Natural killer cell treated with Interleukin-12 subunit alpha and Interleukin-12 subunit beta and Interleukin-15 and Interleukin-18, amount 100 ng/mL, for 72 hours (primary cell): ENCODE measurements around the gene PA2G4. TPM values are rescaled to one million over a fixed set of nuclear protein-coding genes. Genes with fewer than 3 reads are reported as not detected.
"Not testable (repeated sequence)": the region's sequence is repeated elsewhere in the genome, so short reads cannot be mapped to it uniquely, and the experiment has no call there.

Experiments
- ATAC-seq, 2 donors: fragments of 150-1000 bp; cut with Tn5 transposase in 1 of 2; sonication (Bioruptor Pico), chemical (Tn5 transposase) in 1 of 2; 2 replicates each; pipeline ENCODE4 v1.10.0; 2021
- DNase-seq: peaks from one replicate; pipeline ENCODE4 v3.0.0; 2022; ENCODE audit warnings: low spot score
- H3K27ac Mint-ChIP-seq, 2 donors: 1 replicate in 1 of 2; 2 replicates in 1 of 2; pipeline ENCODE4 v1.8.0; 2022; ENCODE audit warnings: mixed read lengths in 2 of 2, mild to moderate bottlenecking in 1 of 2, moderate library complexity in 1 of 2
- H3K27me3 Mint-ChIP-seq, 2 donors: 1 replicate in 1 of 2; 2 replicates in 1 of 2; pipeline ENCODE4 v1.8.0; 2022; ENCODE audit warnings: mixed read lengths in 2 of 2
- H3K36me3 Mint-ChIP-seq: one replicate; pipeline ENCODE4 v1.8.0; 2022; ENCODE audit warnings: mixed read lengths
- H3K4me1 Mint-ChIP-seq, 2 donors: 1 replicate in 1 of 2; 2 replicates in 1 of 2; pipeline ENCODE4 v1.8.0; 2022; ENCODE audit warnings: low read depth in 2 of 2, mixed read lengths in 2 of 2, mild to moderate bottlenecking in 1 of 2
- H3K4me3 Mint-ChIP-seq: one replicate; pipeline ENCODE4 v1.8.0; 2022; ENCODE audit warnings: mixed read lengths
- H3K9me3 Mint-ChIP-seq: 2 replicates; pipeline ENCODE4 v1.8.0; 2022; ENCODE audit warnings: mixed read lengths
- total RNA-seq, 2 donors: library from RNA; stranded (reverse); gene quantifications; one replicate each; pipeline ENCODE4 v1.2.3, GENCODE V29; 2022

The PA2G4 gene
- total RNA-seq, 2 donors from 2014 or later, result 233 to 318 TPM

DNA sequence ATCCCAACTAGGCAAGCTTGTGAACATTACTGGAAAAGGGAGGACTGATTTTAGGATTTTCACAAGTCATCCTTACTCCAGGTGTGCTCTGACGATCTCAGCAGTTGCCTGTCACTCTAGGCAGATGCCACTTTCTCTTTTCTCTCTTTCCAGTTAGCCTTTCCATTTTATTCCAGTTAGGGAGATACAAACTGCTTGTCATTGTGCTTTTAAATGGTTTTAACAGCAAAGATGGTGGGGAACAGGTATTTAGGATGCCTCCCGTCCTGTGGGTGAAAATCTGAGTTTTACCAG, 1.2 kb downstream of the PA2G4 start:
- Mint-ChIP-seq H3K27me3 (no peaks in the 10 kb centered on the region), H3K4me3 (peak overlapping the region; percentile 97), H3K4me1 (peaks cover 46 to 54% of the 10 kb centered on the region in 2 donors), H3K36me3 (peaks cover 32% of the 10 kb centered on the region), H3K27ac (peak overlapping the region; percentile 86 to 98), H3K9me3 (no peaks in the 10 kb centered on the region)
- ATAC-seq, result no peak
- no peak for DNase-seq

DNA sequence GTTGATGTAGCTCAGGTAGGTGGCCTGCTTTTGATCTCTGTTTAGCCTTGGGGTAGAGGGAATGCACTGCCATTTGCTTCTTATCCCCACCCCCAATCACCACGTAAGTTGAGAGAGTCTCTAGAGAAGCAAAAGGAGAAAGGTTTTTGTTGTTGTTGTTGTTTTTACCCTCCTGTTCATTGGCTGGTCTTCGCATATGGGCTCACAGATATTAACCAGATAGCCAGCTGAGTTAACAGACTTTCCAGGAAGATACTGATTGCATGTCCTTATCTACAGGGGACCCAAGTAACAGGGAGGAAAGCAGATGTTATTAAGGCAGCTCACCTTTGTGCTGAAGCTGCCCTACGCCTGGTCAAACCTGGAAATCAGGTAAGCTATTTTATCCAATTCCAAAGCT, 2.9 kb downstream of the PA2G4 start:
- H3K4me3 Mint-ChIP-seq, result peak overlapping the region; percentile 97
- H3K4me1 Mint-ChIP-seq, result peaks cover 42 to 45% of the 10 kb centered on the region in 2 donors
- no peaks in the 10 kb centered on the region for H3K27me3 Mint-ChIP-seq

GRCh38 chr12:56110571-56110970, 6.2 kb downstream of the PA2G4 start:
- no peak for ATAC-seq
- Mint-ChIP-seq H3K27ac (no peak overlapping the region), H3K36me3 (peaks cover 46% of the 10 kb centered on the region), H3K9me3 (no peaks in the 10 kb centered on the region), H3K4me1 (peaks cover 12 to 24% of the 10 kb centered on the region in 2 donors), H3K4me3 (no peak overlapping the region), H3K27me3 (no peaks in the 10 kb centered on the region)
- DNase-seq, result peak; percentile 49

More for the DNA sequence above, 2.9 kb downstream of the PA2G4 start:
- peak overlapping the region; percentile 86 to 98 for H3K27ac Mint-ChIP-seq
- ATAC-seq, result no peak
- H3K9me3 Mint-ChIP-seq, result no peaks in the 10 kb centered on the region
- no peak for DNase-seq
- H3K36me3 Mint-ChIP-seq, result peaks cover 42% of the 10 kb centered on the region

DNA sequence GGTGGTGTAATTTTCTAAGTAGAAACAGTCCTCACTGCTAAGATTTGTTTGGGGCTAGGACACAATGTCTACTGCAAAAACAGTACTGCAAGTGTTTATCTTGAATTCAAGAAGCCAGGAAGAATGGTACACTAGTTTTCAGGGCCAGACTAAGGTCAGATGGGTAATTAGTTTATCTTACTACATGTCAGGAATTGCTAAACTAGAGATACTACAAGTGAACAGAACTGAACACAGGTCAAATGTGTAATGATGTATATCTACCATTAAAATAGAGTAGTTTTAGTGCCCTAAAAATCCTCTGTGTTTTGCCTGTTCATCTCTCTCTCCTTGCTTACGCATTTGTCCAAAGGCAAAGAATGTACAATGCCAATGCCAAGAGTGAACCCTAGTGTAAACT, 9.7 kb downstream of the PA2G4 start:
- DNase-seq (no peak), ATAC-seq (no peak)
- H3K36me3 Mint-ChIP-seq, result peaks cover 45% of the 10 kb centered on the region
- H3K27me3 Mint-ChIP-seq, result no peaks in the 10 kb centered on the region
- H3K9me3 Mint-ChIP-seq, result no peaks in the 10 kb centered on the region
- no peak overlapping the region for H3K4me3 Mint-ChIP-seq
- H3K27ac Mint-ChIP-seq, result peak overlapping the region; percentile 62 to 64
- H3K4me1 Mint-ChIP-seq, result peaks cover 16 to 29% of the 10 kb centered on the region in 2 donors

- Mint-ChIP-seq H3K27me3 (no peaks in the 10 kb centered on the region), H3K4me3 (peak overlapping the region; percentile 99), H3K36me3 (peaks cover 41% of the 10 kb centered on the region), H3K4me1 (peaks cover 22 to 36% of the 10 kb centered on the region in 2 donors), H3K27ac (peak overlapping the region; percentile 93 to 97), H3K9me3 (no peaks in the 10 kb centered on the region)
- ATAC-seq, result no peak
- no peak for DNase-seq
Observed at GRCh38 chr12:56115329-56115728, 11.0 kb downstream of the PA2G4 start.

- DNase-seq, result peak; percentile 93
- Mint-ChIP-seq H3K27me3 (no peaks in the 10 kb centered on the region), H3K9me3 (no peaks in the 10 kb centered on the region), H3K27ac (peak within 1 kb of the TSS; percentile 93 to 97), H3K36me3 (peaks cover 30% of the 10 kb centered on the region), H3K4me1 (peaks cover 22 to 36% of the 10 kb centered on the region in 2 donors), H3K4me3 (peak within 1 kb of the TSS; percentile 99)
- ATAC-seq, result peak; percentile 66 to 81
Observed at GRCh38 chr12:56116267-56117081, 12.1 kb downstream of the PA2G4 start, which contains the start of gene RPL41. RPL41 (plus strand) TSS chr12:56116633.

DNA sequence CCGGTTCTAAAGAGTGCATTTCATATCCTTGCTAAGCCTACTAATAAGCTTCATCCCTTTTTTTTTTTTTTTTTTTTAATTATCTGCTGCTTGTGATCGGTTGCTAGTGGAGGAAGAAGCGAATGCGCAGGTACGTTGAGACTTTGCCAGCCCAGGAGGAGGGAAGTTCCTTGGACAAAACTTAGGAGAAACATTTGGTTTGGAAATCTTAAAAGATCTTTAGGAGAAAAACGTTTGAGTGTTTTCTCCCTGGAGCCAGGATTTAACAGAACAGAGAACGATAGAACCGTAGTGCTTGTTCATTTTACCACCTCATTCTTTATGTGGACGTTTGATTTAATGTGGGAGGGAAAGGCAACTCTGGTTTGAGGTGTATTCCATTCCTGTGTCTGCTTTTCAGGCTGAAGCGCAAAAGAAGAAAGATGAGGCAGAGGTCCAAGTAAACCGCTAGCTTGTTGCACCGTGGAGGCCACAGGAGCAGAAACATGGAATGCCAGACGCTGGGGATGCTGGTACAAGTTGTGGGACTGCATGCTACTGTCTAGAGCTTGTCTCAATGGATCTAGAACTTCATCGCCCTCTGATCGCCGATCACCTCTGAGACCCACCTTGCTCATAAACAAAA, 12.8 kb downstream of the PA2G4 start:
- not testable (repeated sequence) for H3K27me3 Mint-ChIP-seq, H3K9me3 Mint-ChIP-seq, ATAC-seq, DNase-seq
- peak overlapping the region; percentile 99 for H3K4me3 Mint-ChIP-seq
- H3K27ac Mint-ChIP-seq, result peak overlapping the region; percentile 93 to 97
- H3K4me1 Mint-ChIP-seq, result peaks cover 22 to 36% of the 10 kb centered on the region in 2 donors
- peaks cover 30% of the 10 kb centered on the region for H3K36me3 Mint-ChIP-seq

- DNase-seq (peak; percentile 99), ATAC-seq (peak; percentile 93)
- Mint-ChIP-seq H3K4me3 (peak within 1 kb of the TSS; percentile 99), H3K4me1 (peaks cover 22 to 36% of the 10 kb centered on the region in 2 donors), H3K9me3 (no peaks in the 10 kb centered on the region), H3K27me3 (no peaks in the 10 kb centered on the region), H3K36me3 (peaks cover 29% of the 10 kb centered on the region), H3K27ac (peak within 1 kb of the TSS; percentile 93 to 97)
Observed at GRCh38 chr12:56117778-56118687, 13.7 kb downstream of the PA2G4 start, which contains the start of gene ZC3H10. ZC3H10 (plus strand) TSS chr12:56118266; CDS start chr12:56120563, 2,297 bp downstream.

DNA sequence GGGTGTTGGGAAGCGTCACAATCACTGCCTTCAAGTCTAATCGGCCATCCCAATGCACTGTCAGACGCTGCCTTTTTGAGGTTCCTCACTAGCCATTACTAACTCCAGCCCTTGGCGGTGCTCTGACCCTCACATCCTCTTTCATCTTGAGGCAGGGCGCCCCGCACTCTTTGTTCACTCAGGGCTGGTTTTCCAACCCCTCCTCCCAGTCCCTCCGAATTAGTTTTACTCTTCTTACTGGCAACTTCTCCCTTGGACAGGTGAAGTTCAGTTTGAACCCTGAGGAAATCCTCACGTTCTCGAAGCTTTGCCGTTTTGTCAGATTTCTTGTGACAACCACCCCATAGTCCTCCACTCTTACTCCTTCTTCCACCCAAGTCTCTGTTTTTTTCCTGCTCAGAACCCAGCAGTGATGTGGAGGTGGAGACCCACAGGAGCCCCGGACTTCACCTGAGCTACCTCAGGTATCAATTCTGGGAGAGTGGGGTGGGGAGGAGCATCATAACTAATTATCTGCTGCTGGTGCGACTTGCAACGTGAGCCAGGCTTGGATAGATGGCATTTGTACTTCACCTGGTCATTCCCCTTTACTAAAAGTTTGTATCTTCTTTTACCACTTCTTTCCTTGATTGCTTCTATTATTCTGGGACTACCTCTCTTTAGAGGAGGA, 14.5 kb downstream of the PA2G4 start:
- H3K27ac Mint-ChIP-seq, result peak overlapping the region; percentile 93 to 97
- no peaks in the 10 kb centered on the region for H3K9me3 Mint-ChIP-seq
- peaks cover 21% of the 10 kb centered on the region for H3K36me3 Mint-ChIP-seq
- ATAC-seq (no peak), DNase-seq (no peak)
- H3K27me3 Mint-ChIP-seq, result no peaks in the 10 kb centered on the region
- H3K4me1 Mint-ChIP-seq, result peaks cover 25 to 35% of the 10 kb centered on the region in 2 donors
- peak overlapping the region; percentile 99 for H3K4me3 Mint-ChIP-seq

GRCh38 chr12:56119361-56119796, 15.0 kb downstream of the PA2G4 start:
- Mint-ChIP-seq H3K27me3 (no peaks in the 10 kb centered on the region), H3K27ac (peak overlapping the region; percentile 93 to 97), H3K36me3 (peaks cover 17% of the 10 kb centered on the region), H3K4me1 (peaks cover 29 to 39% of the 10 kb centered on the region in 2 donors), H3K9me3 (no peaks in the 10 kb centered on the region), H3K4me3 (peak overlapping the region; percentile 99)
- no peak for ATAC-seq
- peak; percentile 74 for DNase-seq

GRCh38 chr12:56120158-56120846, 15.9 kb downstream of the PA2G4 start:
- Mint-ChIP-seq H3K4me1 (peaks cover 32 to 40% of the 10 kb centered on the region in 2 donors), H3K27me3 (no peaks in the 10 kb centered on the region), H3K27ac (no peak overlapping the region), H3K9me3 (no peaks in the 10 kb centered on the region), H3K4me3 (no peak overlapping the region), H3K36me3 (peaks cover 17% of the 10 kb centered on the region)
- DNase-seq, result no peak
- ATAC-seq, result no peak

DNA sequence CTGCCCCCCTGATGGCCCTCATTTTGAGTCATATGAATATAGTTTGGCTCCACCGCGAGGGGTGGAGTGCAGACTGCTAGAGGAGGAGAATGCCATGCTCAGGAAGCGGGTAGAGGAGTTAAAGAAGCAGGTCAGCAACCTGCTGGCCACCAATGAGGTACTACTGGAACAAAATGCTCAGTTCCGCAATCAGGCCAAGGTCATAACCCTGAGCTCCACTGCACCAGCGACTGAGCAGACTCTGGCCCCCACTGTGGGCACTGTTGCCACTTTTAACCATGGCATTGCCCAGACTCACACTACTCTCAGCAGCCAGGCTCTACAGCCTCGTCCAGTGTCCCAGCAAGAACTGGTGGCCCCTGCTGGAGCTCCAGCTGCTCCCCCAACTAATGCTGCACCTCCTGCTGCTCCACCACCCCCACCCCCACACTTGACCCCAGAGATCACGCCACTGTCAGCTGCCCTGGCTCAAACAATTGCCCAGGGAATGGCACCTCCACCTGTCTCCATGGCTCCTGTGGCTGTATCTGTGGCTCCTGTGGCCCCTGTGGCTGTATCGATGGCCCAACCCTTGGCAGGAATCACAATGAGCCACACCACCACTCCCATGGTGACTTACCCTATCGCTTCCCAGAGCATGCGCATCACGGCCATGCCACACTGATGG, 17.0 kb downstream of the PA2G4 start:
- H3K4me1 Mint-ChIP-seq, result peaks cover 36 to 46% of the 10 kb centered on the region in 2 donors
- no peak for DNase-seq
- H3K9me3 Mint-ChIP-seq, result no peaks in the 10 kb centered on the region
- H3K4me3 Mint-ChIP-seq, result no peak overlapping the region
- H3K36me3 Mint-ChIP-seq, result peaks cover 17% of the 10 kb centered on the region
- no peak for ATAC-seq
- H3K27me3 Mint-ChIP-seq, result no peaks in the 10 kb centered on the region
- H3K27ac Mint-ChIP-seq, result peak overlapping the region in 1 of 2 donors; percentile 45
